HepG2 (cell line): ENCODE measurements around the gene NDUFB4.

Experiments
- ARNTL ChIP-seq: sonication (generic); formaldehyde crosslinking; IDR thresholded peaks from 2 replicates; pipeline ENCODE4 v1.4.0; 2020; ENCODE audit warnings: mild to moderate bottlenecking, missing genetic modification reagents
- SUZ12 ChIP-seq: fragments of 150-350 bp; IDR thresholded peaks from 2 replicates; pipeline ENCODE4 v1.6.1; 2014; ENCODE audit warnings: low read depth, low read length
- TF ChIP-seq, protein P1 (sequence below): sonication (generic); formaldehyde crosslinking; IDR thresholded peaks from 2 replicates; pipeline ENCODE4 v1.5.0; 2020; ENCODE audit warnings: mild to moderate bottlenecking, missing genetic modification reagents, moderate library complexity

DNA sequence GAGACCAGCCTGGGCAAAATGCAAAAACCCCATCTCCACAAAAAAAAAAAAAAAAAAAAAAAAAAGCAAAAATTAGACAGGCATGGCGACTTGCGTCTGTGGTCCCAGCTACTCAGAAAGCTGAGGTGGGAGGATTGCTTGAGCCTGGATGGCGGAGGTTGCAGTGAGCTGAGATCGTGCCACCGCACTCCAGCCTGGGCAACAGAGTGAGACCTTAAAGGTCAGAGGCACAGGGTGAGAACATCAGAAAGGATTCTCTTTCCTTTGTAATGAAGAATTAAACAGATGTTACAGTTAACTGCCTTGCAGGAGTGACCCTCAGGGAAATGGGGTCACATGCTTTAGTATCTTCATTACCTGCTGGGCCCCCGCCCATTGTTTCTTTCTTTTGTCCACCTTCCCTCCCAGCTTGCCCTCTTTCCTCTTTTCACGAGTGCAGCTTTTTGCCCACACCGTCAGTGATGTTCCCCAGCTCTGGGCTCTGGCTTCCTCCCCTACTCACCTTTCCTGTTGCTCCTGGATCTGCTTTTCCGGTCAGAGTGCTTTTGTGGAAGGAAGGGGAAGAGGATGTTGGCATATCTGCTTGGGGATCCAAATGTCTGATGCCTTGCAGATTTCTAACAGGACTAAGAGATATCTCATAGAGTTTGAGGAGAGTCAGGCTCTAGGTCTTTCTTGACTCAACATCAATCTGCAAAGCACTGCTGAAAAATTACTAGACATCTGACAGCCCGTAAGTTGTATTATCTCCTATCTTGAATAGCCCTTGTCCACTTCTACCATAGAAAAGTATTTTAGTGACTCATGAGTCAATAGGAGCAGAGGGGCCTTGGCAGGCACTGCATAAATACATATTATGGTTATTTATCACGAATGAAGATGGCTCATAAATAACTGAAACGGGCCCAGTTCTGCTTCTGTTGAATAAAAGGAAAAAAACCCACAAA, 35.6 kb upstream of the NDUFB4 start:
- TF ChIP-seq ARNTL (no peak), SUZ12 (no peak)
- TF ChIP-seq, protein P1, sequence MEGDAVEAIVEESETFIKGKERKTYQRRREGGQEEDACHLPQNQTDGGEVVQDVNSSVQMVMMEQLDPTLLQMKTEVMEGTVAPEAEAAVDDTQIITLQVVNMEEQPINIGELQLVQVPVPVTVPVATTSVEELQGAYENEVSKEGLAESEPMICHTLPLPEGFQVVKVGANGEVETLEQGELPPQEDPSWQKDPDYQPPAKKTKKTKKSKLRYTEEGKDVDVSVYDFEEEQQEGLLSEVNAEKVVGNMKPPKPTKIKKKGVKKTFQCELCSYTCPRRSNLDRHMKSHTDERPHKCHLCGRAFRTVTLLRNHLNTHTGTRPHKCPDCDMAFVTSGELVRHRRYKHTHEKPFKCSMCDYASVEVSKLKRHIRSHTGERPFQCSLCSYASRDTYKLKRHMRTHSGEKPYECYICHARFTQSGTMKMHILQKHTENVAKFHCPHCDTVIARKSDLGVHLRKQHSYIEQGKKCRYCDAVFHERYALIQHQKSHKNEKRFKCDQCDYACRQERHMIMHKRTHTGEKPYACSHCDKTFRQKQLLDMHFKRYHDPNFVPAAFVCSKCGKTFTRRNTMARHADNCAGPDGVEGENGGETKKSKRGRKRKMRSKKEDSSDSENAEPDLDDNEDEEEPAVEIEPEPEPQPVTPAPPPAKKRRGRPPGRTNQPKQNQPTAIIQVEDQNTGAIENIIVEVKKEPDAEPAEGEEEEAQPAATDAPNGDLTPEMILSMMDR (CRISPR knock-in tag) = no peak
